OCI-LY7 (cell line): ENCODE measurements around the gene MREG. TPM values are rescaled to one million over a fixed set of nuclear protein-coding genes. Genes with fewer than 3 reads are reported as not detected.
A peak's percentile ranks its signal among the peaks of the same experiment; 100 is the strongest.

Source experiments
- BruUV-seq: library from RNA; stranded (reverse); fragments of 400-500 nt; replicated peaks from 2 replicates; lab custom pipeline; 2021; lab: Mats Ljungman, UMichigan
- CTCF ChIA-PET: fragments of 300-600 bp; sonication (Branson Sonifier 250); formaldehyde crosslinking; loops from one replicate; lab custom pipeline; 2022; ENCODE audit warnings: antibody characterized with exemption; ENCODE audit not compliant: unreplicated experiment; lab: Charles Lee
- POLR2A ChIA-PET: fragments of 300-600 bp; sonication (Branson Sonifier 250); formaldehyde crosslinking; loops from one replicate; lab custom pipeline; 2022; ENCODE audit warnings: antibody characterized with exemption; lab: Charles Lee
- DNase-seq: peaks from one replicate; pipeline ENCODE4 v3.0.0-alpha.2; 2015; ENCODE audit warnings: low spot score
- H2AFZ ChIP-seq: fragments of 200-600 bp; sonication (generic), shearing (Covaris generic); 2 replicates; pipeline ENCODE4 v1.6.1; 2014; ENCODE audit warnings: mild to moderate bottlenecking, antibody characterized with exemption, low read length, moderate library complexity
- H3K27ac ChIP-seq: fragments of 200-600 bp; sonication (generic); 2 replicates; pipeline ENCODE4 v1.5.1; 2014; ENCODE audit warnings: mixed run types, low read depth, mild to moderate bottlenecking, moderate library complexity, low read length, inconsistent platforms; ENCODE audit not compliant: poor library complexity, severe bottlenecking
- H3K36me3 ChIP-seq: fragments of 200-600 bp; sonication (generic); 2 replicates; pipeline ENCODE4 v1.6.1; 2014; ENCODE audit warnings: mild to moderate bottlenecking, antibody characterized with exemption, low read length, moderate library complexity, mixed read lengths; ENCODE audit not compliant: insufficient read depth
- H3K4me1 ChIP-seq: fragments of 200-600 bp; sonication (generic); 2 replicates; pipeline ENCODE4 v1.5.1; 2014; ENCODE audit warnings: mild to moderate bottlenecking, low read length; ENCODE audit not compliant: insufficient read depth, poor library complexity, severe bottlenecking
- H3K4me2 ChIP-seq: fragments of 200-600 bp; sonication (generic); 2 replicates; pipeline ENCODE4 v1.6.1; 2014; ENCODE audit warnings: mild to moderate bottlenecking, low read length
- H3K4me3 ChIP-seq: fragments of 200-600 bp; sonication (generic); 2 replicates; pipeline ENCODE4 v1.5.1; 2014; ENCODE audit warnings: mild to moderate bottlenecking, low read depth, low read length; ENCODE audit not compliant: poor library complexity, severe bottlenecking
- H3K79me2 ChIP-seq: fragments of 200-600 bp; sonication (generic); 2 replicates; pipeline ENCODE4 v1.6.1; 2016; ENCODE audit warnings: low read depth, mild to moderate bottlenecking, low read length, moderate library complexity, mixed read lengths; ENCODE audit not compliant: insufficient read depth
- H3K9me2 ChIP-seq: fragments of 200-600 bp; sonication (generic); 2 replicates; pipeline ENCODE4 v1.6.1; 2016; ENCODE audit warnings: mild to moderate bottlenecking, low read length, mixed read lengths; ENCODE audit not compliant: insufficient read depth
- H3K9me3 ChIP-seq: fragments of 200-600 bp; sonication (generic); 2 replicates; pipeline ENCODE4 v1.6.1; 2014; ENCODE audit warnings: mild to moderate bottlenecking, mixed run types, low read length, mixed read lengths
- H4K20me1 ChIP-seq: fragments of 200-600 bp; sonication (generic); 2 replicates; pipeline ENCODE4 v1.6.1; 2014; ENCODE audit warnings: mild to moderate bottlenecking, antibody characterized with exemption, low read length, moderate library complexity, mixed read lengths; ENCODE audit not compliant: insufficient read depth
- EZH2phosphoT487 ChIP-seq: fragments of 200-600 bp; sonication (generic); IDR thresholded peaks from 2 replicates; pipeline ENCODE4 v1.6.1; 2018; ENCODE audit warnings: low read depth, borderline replicate concordance, mild to moderate bottlenecking, mixed run types, antibody characterized with exemption, low read length, moderate library complexity, mixed read lengths
- intact Hi-C: fragments of 100-400 bp; cut with micrococcal nuclease; formaldehyde crosslinking; loops from one replicate; pipeline ENCODE4 v1.10.0; 2022; ENCODE audit not compliant: unreplicated experiment
- total RNA-seq, 2 experiments: library from RNA; depleted of rRNA in 1 of 2; stranded (reverse); fragments of >200 nt in 1 of 2; shearing (Covaris generic) in 1 of 2; gene quantifications; 2 replicates each; pipeline ENCODE4 v1.2.3, GENCODE V29; 2014 to 2022
- TF ChIP-seq, protein P1 (sequence below): fragments of 200-600 bp; sonication (generic); conservative IDR thresholded peaks from 2 replicates; pipeline ENCODE4 v1.5.1; 2014; ENCODE audit warnings: mild to moderate bottlenecking, antibody characterized with exemption, low read length, moderate library complexity, mixed read lengths

MREG gene
- total RNA-seq, 2 experiments from 2014 or later, result 5.6 to 9.3 TPM

- Histone ChIP-seq H3K4me3 (no peak overlapping the region), H3K4me2 (no peak overlapping the region), H2AFZ (0 out of 2 replicates have a peak overlapping the region, but pooled peaks have one; percentile 43), H3K79me2 (no peaks in the 10 kb centered on the region), H3K4me1 (no peaks in the 10 kb centered on the region), H3K9me2 (no peaks in the 10 kb centered on the region), H3K27ac (no peak overlapping the region), H4K20me1 (no peaks in the 10 kb centered on the region), H3K9me3 (no peaks in the 10 kb centered on the region), H3K36me3 (no peaks in the 10 kb centered on the region)
- intact Hi-C loops, result loop anchor here (5.0 kb wide), 1 partner anchor 122 kb away; no protein-coding TSS in a partner anchor
- POLR2A ChIA-PET, result interaction anchor here (0.7 kb wide), 1 partner anchor 719 kb away, joined by 3 read pairs; no protein-coding TSS in a partner anchor
- TF ChIP-seq, protein P1, sequence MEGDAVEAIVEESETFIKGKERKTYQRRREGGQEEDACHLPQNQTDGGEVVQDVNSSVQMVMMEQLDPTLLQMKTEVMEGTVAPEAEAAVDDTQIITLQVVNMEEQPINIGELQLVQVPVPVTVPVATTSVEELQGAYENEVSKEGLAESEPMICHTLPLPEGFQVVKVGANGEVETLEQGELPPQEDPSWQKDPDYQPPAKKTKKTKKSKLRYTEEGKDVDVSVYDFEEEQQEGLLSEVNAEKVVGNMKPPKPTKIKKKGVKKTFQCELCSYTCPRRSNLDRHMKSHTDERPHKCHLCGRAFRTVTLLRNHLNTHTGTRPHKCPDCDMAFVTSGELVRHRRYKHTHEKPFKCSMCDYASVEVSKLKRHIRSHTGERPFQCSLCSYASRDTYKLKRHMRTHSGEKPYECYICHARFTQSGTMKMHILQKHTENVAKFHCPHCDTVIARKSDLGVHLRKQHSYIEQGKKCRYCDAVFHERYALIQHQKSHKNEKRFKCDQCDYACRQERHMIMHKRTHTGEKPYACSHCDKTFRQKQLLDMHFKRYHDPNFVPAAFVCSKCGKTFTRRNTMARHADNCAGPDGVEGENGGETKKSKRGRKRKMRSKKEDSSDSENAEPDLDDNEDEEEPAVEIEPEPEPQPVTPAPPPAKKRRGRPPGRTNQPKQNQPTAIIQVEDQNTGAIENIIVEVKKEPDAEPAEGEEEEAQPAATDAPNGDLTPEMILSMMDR, result no peak
- no peak for TF ChIP-seq EZH2phosphoT487
- BruUV-seq, result no TSS peak
- CTCF ChIA-PET, result no interaction called here
- DNase-seq, result no peak
Measured at GRCh38 chr2:215918901-215919599, 94.3 kb downstream of the MREG start.

- POLR2A ChIA-PET, result interaction anchor here (1.3 kb wide), 1 partner anchor 10 kb away, joined by 6 read pairs; no protein-coding TSS in a partner anchor
- no peaks in the 10 kb centered on the region for H3K9me3 ChIP-seq
- intact Hi-C loops, result loop anchor here (5.0 kb wide), 1 partner anchor 121 kb away; no protein-coding TSS in a partner anchor
Measured at GRCh38 chr2:215917953-215918620, 95.3 kb downstream of the MREG start.

More at GRCh38 chr2:215917953-215918620, 95.3 kb downstream of the MREG start:
- CTCF ChIA-PET, result no interaction called here
- H3K79me2 ChIP-seq, result no peaks in the 10 kb centered on the region
- TF ChIP-seq, protein P1, result no peak
- no peak for TF ChIP-seq EZH2phosphoT487
- H3K4me2 ChIP-seq, result no peak overlapping the region
- no peaks in the 10 kb centered on the region for H4K20me1 ChIP-seq
- no peaks in the 10 kb centered on the region for H3K36me3 ChIP-seq
- DNase-seq, result no peak
- H3K4me1 ChIP-seq, result no peaks in the 10 kb centered on the region
- BruUV-seq, result no TSS peak
- no peak overlapping the region for H2AFZ ChIP-seq
- no peaks in the 10 kb centered on the region for H3K9me2 ChIP-seq
- H3K4me3 ChIP-seq, result no peak overlapping the region
- H3K27ac ChIP-seq, result no peak overlapping the region
